ENCODE data around the gene UMODL1.

Gene UMODL1

DNA sequence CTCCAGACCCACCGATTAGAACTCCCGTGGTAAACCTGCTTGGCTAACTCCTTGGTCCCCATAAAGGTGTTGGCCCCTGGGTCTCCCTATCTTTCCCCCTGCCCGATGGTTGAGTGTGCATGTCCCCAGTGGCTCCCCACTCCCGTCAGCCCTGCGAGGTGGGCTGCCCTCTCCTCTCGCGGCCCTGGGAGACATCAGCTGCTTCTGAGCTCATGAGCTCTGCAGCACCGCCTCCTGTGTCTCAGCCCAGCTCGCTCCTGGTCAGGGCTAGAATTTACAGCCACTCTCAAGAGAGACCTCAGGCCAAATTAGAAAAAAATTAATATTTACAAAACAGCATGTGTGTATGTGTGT is 45.1 kb upstream of the UMODL1 start (continued):
- TF ChIP-seq ZNF48 (tag by site-specific recombination; IDR thresholded peaks at IDR 0.05), result no peak

DNA sequence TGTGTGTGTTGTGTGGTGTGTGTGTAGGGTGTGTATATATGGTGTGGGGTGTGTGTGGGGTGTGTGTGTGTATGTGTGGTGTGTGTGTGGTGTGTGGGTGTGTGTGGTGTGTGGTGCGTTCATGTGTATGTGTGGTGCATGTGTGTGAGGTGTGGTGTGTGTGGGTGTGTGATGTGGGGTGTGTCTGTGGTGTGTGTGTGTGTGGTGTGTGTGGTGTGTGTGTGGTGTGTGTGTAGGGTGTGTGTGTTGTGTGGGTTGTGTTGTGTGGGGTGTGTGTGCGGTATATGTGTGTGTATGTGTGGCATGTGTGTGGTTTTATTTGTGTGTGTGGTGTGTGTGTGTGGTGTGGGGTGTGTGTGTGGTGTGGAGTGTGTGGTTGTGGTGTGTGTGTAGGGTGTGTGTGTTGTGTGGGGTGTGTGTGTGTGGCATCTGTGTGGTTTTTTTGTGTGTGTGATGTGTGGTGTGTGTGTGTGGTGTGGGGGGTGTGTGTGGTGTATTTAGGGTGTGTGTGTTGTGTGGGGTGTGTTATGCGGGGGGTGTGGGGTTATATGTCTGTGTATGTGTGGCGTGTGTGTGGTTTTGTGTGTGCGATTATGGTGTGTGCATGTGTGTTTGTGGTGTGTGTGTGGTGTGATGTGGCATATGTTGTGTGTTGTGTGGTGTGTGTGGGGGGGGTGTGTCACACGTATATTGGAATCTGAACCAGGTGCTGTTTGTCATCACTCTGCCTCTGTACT is 43.9 kb upstream of the UMODL1 start:
- Histone ChIP-seq H3K4me3 (ENCODE audit: low read depth, low read length) (no peak overlapping the region), H3K36me3 (ENCODE audit: control insufficient read depth in 2 of 2, insufficient read depth in 1 of 2, low read length in 2 of 2) (no peaks in the 10 kb centered on the region), H3K9me3 (ENCODE audit: control insufficient read depth, insufficient read depth, low read depth, low read length) (no peaks in the 10 kb centered on the region), H3K27ac (ENCODE audit: extremely low read depth, low read depth, low read length) (no peak overlapping the region), H3K4me1 (ENCODE audit: control insufficient read depth, insufficient read depth, low read length) (no peaks in the 10 kb centered on the region)
- CTCF ChIA-PET, result no interaction called here
- POLR2A ChIA-PET, result no interaction called here
- TF ChIP-seq, protein P1, sequence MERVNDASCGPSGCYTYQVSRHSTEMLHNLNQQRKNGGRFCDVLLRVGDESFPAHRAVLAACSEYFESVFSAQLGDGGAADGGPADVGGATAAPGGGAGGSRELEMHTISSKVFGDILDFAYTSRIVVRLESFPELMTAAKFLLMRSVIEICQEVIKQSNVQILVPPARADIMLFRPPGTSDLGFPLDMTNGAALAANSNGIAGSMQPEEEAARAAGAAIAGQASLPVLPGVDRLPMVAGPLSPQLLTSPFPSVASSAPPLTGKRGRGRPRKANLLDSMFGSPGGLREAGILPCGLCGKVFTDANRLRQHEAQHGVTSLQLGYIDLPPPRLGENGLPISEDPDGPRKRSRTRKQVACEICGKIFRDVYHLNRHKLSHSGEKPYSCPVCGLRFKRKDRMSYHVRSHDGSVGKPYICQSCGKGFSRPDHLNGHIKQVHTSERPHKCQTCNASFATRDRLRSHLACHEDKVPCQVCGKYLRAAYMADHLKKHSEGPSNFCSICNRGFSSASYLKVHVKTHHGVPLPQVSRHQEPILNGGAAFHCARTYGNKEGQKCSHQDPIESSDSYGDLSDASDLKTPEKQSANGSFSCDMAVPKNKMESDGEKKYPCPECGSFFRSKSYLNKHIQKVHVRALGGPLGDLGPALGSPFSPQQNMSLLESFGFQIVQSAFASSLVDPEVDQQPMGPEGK (tag by site-specific recombination; IDR thresholded peaks at IDR 0.05), result peak; percentile 36
- TF ChIP-seq ZSCAN23 (tag by site-specific recombination; IDR thresholded peaks at IDR 0.05), result no peak; the same call in 1 of the 2 replicates
- 0 out of 2 replicates have a peak, but pooled peaks have one; percentile 4 for TF ChIP-seq ZNF266 (tag by site-specific recombination; IDR thresholded peaks at IDR 0.05; ENCODE audit: low read depth)
- TF ChIP-seq ZNF558 (tag by site-specific recombination; IDR thresholded peaks at IDR 0.05), result no peak
- no peak for TF ChIP-seq ZNF747 (tag by site-specific recombination; IDR thresholded peaks at IDR 0.05)
- no peak for TF ChIP-seq ZNF610 (tag by site-specific recombination; IDR thresholded peaks at IDR 0.05; ENCODE audit: borderline replicate concordance)
- TF ChIP-seq ZNF354C (tag by site-specific recombination; IDR thresholded peaks at IDR 0.05; ENCODE audit: borderline replicate concordance, low read depth), result 0 out of 2 replicates have a peak, but pooled peaks have one; percentile 5
- TF ChIP-seq ZFHX2 (tag by site-specific recombination; conservative IDR thresholded peaks at IDR 0.05), result peak; percentile 72
- TF ChIP-seq, protein P2, sequence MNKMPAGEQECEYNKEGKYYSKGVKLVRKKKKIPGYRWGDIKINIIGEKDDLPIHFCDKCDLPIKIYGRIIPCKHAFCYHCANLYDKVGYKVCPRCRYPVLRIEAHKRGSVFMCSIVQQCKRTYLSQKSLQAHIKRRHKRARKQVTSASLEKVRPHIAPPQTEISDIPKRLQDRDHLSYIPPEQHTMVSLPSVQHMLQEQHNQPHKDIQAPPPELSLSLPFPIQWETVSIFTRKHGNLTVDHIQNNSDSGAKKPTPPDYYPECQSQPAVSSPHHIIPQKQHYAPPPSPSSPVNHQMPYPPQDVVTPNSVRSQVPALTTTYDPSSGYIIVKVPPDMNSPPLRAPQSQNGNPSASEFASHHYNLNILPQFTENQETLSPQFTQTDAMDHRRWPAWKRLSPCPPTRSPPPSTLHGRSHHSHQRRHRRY (tag by site-specific recombination; IDR thresholded peaks at IDR 0.05), result no peak
- peak; percentile 73 for TF ChIP-seq KLF9 (tag by site-specific recombination; IDR thresholded peaks at IDR 0.05; ENCODE audit: low read depth)
- 0 out of 2 replicates have a peak, but pooled peaks have one; percentile 23 for TF ChIP-seq ZNF114 (tag by site-specific recombination; IDR thresholded peaks at IDR 0.05)
- TF ChIP-seq ZBTB21 (tag by site-specific recombination; IDR thresholded peaks at IDR 0.05), result no peak
- TF ChIP-seq ZNF707 (tag by site-specific recombination; IDR thresholded peaks at IDR 0.05), result peak; percentile 26; the same call in 1 of the 2 replicates
- no peak for TF ChIP-seq ZNF433 (tag by site-specific recombination; IDR thresholded peaks at IDR 0.05; ENCODE audit: low read depth)
- TF ChIP-seq ZNF660 (tag by site-specific recombination; IDR thresholded peaks at IDR 0.05), result no peak
- no peak for TF ChIP-seq ZNF664 (tag by site-specific recombination; IDR thresholded peaks at IDR 0.05)
- TF ChIP-seq EGR2 (tag by site-specific recombination; IDR thresholded peaks at IDR 0.05; ENCODE audit: low read depth), result peak; percentile 76; the same call in 1 of the 2 replicates
- TF ChIP-seq, protein P3, sequence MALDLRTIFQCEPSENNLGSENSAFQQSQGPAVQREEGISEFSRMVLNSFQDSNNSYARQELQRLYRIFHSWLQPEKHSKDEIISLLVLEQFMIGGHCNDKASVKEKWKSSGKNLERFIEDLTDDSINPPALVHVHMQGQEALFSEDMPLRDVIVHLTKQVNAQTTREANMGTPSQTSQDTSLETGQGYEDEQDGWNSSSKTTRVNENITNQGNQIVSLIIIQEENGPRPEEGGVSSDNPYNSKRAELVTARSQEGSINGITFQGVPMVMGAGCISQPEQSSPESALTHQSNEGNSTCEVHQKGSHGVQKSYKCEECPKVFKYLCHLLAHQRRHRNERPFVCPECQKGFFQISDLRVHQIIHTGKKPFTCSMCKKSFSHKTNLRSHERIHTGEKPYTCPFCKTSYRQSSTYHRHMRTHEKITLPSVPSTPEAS (tag by site-specific recombination; IDR thresholded peaks at IDR 0.05), result peak; percentile 72
- TF ChIP-seq, protein P4, sequence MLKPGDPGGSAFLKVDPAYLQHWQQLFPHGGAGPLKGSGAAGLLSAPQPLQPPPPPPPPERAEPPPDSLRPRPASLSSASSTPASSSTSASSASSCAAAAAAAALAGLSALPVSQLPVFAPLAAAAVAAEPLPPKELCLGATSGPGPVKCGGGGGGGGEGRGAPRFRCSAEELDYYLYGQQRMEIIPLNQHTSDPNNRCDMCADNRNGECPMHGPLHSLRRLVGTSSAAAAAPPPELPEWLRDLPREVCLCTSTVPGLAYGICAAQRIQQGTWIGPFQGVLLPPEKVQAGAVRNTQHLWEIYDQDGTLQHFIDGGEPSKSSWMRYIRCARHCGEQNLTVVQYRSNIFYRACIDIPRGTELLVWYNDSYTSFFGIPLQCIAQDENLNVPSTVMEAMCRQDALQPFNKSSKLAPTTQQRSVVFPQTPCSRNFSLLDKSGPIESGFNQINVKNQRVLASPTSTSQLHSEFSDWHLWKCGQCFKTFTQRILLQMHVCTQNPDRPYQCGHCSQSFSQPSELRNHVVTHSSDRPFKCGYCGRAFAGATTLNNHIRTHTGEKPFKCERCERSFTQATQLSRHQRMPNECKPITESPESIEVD (tag by site-specific recombination; IDR thresholded peaks at IDR 0.05), result no peak
- no peak for TF ChIP-seq MYNN (tag by site-specific recombination; IDR thresholded peaks at IDR 0.05; ENCODE audit: borderline replicate concordance)
- TF ChIP-seq ZNF776 (tag by site-specific recombination; IDR thresholded peaks at IDR 0.05; ENCODE audit: borderline replicate concordance), result no peak
- TF ChIP-seq ZNF239 (tag by site-specific recombination; IDR thresholded peaks at IDR 0.05), result peak; percentile 47; the same call in 1 of the 2 replicates
- TF ChIP-seq ZNF274 (IDR thresholded peaks at IDR 0.05; ENCODE audit: low read length), result no peak
- TF ChIP-seq ZNF274 (tag by site-specific recombination; IDR thresholded peaks at IDR 0.05; ENCODE audit: borderline replicate concordance), result 0 out of 2 replicates have a peak, but pooled peaks have one; percentile 42
- TF ChIP-seq, protein P5, sequence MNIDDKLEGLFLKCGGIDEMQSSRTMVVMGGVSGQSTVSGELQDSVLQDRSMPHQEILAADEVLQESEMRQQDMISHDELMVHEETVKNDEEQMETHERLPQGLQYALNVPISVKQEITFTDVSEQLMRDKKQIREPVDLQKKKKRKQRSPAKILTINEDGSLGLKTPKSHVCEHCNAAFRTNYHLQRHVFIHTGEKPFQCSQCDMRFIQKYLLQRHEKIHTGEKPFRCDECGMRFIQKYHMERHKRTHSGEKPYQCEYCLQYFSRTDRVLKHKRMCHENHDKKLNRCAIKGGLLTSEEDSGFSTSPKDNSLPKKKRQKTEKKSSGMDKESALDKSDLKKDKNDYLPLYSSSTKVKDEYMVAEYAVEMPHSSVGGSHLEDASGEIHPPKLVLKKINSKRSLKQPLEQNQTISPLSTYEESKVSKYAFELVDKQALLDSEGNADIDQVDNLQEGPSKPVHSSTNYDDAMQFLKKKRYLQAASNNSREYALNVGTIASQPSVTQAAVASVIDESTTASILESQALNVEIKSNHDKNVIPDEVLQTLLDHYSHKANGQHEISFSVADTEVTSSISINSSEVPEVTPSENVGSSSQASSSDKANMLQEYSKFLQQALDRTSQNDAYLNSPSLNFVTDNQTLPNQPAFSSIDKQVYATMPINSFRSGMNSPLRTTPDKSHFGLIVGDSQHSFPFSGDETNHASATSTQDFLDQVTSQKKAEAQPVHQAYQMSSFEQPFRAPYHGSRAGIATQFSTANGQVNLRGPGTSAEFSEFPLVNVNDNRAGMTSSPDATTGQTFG (tag by site-specific recombination; IDR thresholded peaks at IDR 0.05; ENCODE audit: borderline replicate concordance), result 0 out of 2 replicates have a peak, but pooled peaks have one; percentile 16
- TF ChIP-seq ZNF548 (tag by site-specific recombination; IDR thresholded peaks at IDR 0.05), result 0 out of 2 replicates have a peak, but pooled peaks have one; percentile 9
- TF ChIP-seq KLF8 (tag by site-specific recombination; IDR thresholded peaks at IDR 0.05), result 0 out of 2 replicates have a peak, but pooled peaks have one; percentile 49

All from HEK293 (cell line).